Effector CD8-positive, alpha-beta T cell (primary cell): ENCODE data around the gene KLHL29.

Experiments
- DNase-seq: peaks from one replicate; lab custom pipeline; 2025; lab: John Stamatoyannopoulos, UW

Gene KLHL29

GRCh38 chr2:23695890-23696751, 311.1 kb downstream of the KLHL29 start:
- DNase-seq = no peak

DNA sequence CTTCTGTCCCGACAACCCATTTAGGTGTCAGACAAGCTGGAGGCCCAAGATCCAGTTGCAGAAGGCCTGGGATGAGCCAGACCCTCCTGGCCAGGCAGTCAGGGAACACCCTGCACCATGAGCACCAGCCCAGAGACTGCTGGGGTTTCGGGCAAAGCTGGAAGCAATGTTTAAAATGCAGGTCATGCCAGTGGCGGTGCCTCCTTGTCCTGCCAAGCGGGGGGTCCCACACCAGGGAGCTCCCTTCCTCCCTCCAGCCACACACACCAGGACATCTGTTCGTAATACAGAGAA, 311.7 kb downstream of the KLHL29 start:
- no peak for DNase-seq

- DNase-seq = no peak
Measured at GRCh38 chr2:23697256-23698075, 312.5 kb downstream of the KLHL29 start.

DNA sequence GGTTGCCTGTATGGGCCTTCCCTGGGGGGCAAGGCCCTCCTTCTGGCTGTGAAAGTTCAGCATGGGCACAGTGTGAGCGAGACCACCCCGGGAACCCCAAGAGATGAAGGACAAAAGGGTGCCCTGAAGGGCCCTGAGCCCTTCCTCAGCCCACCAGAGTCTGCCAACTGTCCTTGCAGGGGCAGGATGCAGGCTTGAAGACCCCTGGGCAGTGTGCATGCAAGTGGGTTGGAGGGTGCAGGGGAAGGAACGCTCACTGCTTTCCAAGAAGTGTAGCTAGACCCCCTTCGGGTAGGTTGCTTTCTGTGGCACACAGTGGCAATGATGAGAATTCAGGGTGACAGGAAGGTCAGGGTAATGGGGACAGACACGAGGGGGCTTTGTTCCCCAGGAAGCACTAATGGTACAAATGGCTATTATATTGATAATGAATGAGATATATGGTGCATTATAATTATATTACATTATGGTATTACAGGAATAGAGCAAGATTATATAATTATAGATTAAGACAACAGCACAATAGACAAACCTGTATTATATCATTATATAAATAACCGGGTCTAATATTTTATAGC, 313.2 kb downstream of the KLHL29 start:
- no peak for DNase-seq

DNA sequence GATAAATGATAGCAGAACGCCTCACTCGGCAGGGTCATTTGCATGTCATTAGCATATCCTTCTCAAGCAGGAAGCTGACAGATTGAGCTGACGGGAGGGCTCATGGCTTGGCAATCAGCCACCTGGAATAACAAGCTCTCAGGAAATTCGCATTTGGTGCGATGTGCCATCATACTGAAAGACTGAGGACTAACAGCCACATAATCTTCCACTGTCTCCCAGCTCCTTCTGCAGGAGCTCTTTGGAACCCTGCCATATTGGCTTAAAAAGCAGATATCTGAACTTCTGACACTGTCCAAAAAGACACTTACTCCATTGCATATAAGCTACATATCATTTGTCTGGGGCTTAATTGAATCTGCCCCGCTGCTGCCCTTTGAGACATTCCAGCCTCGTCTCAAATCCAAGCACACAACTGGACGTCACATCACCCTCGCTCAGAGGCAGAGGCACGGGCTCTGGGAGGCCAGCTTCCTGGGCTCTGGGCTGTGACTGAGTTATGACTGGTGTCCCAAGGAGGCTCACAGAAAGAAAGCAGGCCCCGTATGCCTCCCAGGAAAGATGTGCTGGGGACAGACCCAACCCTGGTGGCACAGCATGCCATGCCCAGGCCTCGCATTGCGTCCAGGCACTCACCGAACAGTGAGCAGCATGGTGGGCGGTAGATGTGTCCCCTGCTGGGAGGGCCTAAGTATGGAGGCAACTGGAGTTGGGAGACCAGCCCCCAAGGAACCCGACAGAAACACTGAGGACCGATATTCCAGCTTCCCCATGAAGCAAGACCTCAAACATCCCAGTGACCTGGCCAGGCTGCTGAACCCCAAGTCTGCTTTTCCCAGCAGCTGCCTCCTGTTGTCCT, 314.0 kb downstream of the KLHL29 start:
- no peak for DNase-seq

- DNase-seq = no peak
Measured at GRCh38 chr2:23699580-23699925, 314.6 kb downstream of the KLHL29 start.

DNA sequence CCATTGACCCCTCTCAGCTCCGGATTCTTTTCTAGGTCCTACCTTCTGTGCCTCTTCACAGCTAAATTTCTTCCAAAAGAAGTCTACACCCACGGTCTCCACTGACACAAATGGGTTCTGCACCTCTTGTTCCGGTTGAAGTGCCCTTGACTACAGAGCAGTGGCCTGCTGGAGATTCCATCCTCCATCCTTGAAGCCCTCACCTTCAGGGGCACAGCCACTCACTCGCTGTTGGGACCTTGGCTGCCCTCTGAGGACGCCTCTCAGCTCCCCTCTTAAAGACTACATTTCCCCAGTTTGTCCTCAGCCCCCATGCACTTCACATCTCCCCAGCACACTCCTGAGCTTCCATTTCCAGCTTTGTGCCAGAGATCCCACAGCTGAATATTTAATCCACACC, 315.6 kb downstream of the KLHL29 start:
- DNase-seq = no peak

- DNase-seq = no peak
Measured at GRCh38 chr2:23703037-23703582, 318.1 kb downstream of the KLHL29 start.

- DNase-seq = no peak
Measured at GRCh38 chr2:23703583-23704385, 318.8 kb downstream of the KLHL29 start.

DNA sequence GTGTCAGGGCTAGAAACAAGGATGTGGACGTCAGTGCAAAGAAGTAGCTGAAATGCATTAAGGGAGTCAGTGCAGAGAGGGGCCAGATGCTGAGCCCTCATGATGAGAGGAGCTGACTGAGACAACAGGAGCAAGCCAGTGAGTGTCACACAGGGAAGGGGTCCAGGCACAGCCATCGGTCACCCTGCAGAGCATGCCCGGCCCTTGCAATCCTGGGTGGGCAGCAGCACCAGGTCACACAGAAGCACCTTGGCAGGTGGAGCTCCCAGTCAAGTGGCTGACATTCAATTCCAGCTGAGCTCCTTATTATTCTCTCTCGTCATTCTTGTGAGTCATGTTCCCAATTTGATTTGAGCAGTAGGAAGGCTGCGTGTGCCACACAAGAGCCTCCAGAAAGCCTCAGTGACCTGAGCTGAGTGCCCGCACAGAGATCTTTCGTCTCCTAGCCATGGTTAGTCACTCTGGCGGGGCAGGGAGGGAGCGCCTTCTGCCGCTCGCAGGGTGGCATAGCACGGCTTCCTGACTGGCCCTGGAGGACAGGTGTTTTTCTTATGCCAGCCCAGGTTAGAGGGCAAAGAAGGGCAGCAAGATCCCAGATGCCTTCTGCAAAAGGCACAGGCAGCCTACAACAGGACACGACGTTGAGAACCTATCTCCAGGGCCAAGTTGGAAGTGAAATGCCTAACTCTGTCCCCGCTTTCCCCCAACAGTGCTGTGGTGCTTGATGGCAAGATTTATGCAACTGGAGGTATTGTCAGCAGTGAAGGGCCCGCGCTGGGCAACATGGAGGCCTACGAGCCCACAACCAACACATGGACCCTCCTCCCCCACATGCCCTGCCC, 321.0 kb downstream of the KLHL29 start:
- DNase-seq = no peak

DNA sequence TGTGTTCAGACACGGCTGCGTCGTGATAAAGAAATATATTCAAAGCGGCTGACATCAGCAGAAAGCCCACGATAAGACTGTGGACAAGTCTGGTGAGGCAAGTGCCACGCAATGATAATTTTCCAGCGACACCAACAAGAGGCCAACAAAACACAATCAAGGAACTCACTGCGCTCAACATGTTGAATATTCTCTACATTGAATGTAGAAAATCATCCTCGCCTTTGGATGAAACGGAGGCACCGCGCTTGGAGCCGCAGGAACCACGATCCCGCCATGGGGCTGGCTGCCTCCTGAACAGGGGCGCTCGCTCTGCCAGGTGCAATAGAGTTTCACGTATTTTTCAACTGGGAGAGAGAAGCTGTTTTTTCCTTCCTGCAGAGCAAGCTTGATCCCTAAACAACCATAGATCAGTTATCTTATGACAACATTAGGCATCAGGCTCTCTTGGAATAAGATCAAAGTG, 321.7 kb downstream of the KLHL29 start:
- DNase-seq = no peak

DNA sequence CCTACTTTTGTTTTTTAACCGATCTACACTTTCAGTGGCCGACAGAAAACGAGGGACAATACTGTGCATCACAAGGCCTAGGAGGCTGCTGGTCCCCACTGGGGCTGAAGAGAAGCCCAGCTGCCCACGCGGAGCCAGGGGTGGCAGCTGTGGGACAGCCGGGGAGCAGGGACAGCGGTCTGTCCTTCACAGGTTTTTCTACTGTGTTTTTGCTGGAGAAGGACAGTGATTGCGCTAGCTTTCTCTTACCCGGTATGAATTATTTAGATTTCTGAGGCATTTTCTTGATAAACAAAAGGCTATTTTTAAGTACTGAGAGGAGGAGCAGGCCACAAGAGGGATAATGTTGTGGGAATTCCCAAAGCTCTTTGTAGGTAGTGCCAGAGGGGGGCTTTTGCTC, 322.1 kb downstream of the KLHL29 start:
- no peak for DNase-seq

DNA sequence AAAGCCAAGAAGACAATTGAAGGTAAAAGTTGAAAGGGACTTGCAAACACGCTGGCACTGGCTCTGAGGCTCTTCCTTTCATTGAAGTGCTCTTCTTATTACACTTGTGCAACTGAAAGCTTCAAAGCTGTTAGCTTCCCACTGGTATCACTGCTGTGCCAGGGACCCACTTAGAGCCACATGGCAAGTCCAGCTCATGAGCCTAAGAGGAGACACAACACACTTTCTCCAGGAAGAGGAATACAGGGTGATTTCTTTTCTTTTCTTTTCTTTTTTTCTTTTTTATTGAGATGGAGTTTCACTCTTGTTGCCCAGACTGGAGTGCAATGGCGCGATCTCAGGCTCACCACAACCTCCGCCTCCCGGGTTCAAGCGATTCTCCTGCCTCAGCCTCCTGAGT, 323.8 kb downstream of the KLHL29 start:
- no peak for DNase-seq

DNA sequence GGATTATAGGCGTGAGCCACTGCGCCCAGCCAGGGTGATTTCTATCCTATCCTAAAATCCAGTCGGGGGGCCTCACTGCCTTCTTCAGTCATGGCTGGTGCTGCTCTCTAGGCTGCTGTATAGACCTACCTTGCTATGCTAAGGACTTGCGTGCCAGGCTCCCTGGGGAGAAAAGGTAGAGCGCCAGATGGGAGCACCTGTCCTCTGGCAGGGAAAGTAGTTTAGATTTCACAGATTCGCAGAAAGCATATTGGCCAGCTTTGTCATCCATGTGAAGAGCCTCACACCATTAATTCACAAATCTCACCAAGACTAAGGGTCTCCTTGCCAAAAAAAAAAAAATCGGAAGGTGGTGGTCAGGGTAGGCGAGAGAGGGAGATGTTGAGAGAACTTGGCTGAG, 324.3 kb downstream of the KLHL29 start:
- no peak for DNase-seq

DNA sequence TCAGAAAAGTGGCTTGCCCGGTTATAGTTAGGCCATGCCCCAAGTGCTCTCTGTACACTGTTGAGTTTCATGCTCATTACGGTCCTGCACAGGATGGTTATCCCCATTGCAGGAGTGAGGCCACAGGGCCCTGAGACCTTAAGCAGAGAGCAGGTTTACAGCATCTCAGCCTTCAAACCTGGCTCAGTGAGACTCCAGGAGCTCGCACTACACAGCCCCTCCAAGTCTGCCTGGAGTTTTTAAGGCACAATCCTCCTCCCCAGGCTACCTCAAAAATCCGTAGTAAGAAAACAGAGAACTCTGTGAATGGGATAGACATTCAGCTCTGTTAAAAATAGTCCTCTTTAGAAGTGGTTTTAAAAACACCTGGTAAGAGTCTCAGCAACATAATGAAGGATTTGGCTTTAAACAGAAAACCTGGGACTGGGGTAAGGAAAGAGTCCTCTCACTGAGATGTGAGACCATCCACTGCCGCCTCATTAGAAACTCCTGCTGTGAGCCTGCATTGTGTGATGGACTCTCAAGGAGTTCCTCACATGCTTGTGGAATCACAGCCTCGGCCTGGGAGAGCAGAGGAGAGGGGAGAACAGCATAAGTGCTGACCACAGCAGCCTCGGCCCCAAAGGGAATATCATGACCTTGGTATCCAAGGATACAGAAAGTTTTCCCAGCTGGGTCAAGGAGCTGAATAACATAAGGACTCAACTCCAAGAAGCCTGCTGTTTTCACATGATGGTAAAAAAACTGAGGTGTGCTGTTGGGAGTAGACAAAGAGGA, 327.2 kb downstream of the KLHL29 start:
- DNase-seq = no peak

DNA sequence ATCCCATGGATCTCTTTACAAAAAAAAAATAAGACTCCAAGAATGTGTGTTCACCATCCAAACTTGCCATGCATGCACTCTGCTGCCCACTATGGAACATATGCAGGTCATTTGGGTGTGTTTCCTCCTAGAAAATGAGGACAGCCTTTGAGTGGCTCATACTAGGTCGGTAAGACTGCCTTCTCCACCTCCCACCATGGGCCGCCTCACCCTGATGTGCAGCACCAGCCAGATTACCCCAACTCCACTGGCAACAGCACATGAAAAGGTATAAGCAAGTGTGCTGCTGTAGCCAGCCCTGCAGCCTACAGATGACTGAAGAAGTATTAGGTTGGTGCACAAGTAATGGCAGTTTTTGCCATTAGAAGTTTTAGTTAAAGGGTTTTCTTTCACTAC, 327.8 kb downstream of the KLHL29 start:
- no peak for DNase-seq

DNA sequence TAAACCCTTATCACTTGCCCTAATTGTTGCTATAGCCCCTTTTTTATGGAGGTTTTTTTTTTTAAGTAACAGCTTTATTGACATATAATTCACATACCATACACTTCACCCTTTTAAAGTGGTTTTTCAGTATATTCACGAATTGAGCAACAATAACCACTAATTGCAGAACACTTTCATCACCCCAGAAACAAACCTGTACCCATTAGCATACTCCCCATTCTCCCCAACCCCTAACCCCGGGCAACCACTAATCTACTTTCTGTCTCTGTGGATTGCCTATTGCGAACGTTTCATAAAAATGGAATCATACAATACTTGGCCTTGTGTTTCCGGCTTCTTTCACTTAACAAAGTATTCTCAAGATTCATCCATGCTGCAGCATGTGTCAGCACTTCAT, 328.4 kb downstream of the KLHL29 start:
- DNase-seq = no peak

GRCh38 chr2:23718931-23719700, 334.1 kb downstream of the KLHL29 start:
- DNase-seq = no peak
